Right forelimb (tissue), 1 donor: ENCODE measurements around the gene RNF145.
"Not testable (repeated sequence)": the region's sequence is repeated elsewhere in the genome, so short reads cannot be mapped to it uniquely, and the experiment has no call there.

Experiments used
- DNase-seq: peaks from one replicate; pipeline ENCODE4 v3.0.0-alpha.2; 2018

The RNF145 gene, protein sequence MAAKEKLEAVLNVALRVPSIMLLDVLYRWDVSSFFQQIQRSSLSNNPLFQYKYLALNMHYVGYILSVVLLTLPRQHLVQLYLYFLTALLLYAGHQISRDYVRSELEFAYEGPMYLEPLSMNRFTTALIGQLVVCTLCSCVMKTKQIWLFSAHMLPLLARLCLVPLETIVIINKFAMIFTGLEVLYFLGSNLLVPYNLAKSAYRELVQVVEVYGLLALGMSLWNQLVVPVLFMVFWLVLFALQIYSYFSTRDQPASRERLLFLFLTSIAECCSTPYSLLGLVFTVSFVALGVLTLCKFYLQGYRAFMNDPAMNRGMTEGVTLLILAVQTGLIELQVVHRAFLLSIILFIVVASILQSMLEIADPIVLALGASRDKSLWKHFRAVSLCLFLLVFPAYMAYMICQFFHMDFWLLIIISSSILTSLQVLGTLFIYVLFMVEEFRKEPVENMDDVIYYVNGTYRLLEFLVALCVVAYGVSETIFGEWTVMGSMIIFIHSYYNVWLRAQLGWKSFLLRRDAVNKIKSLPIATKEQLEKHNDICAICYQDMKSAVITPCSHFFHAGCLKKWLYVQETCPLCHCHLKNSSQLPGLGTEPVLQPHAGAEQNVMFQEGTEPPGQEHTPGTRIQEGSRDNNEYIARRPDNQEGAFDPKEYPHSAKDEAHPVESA

DNA sequence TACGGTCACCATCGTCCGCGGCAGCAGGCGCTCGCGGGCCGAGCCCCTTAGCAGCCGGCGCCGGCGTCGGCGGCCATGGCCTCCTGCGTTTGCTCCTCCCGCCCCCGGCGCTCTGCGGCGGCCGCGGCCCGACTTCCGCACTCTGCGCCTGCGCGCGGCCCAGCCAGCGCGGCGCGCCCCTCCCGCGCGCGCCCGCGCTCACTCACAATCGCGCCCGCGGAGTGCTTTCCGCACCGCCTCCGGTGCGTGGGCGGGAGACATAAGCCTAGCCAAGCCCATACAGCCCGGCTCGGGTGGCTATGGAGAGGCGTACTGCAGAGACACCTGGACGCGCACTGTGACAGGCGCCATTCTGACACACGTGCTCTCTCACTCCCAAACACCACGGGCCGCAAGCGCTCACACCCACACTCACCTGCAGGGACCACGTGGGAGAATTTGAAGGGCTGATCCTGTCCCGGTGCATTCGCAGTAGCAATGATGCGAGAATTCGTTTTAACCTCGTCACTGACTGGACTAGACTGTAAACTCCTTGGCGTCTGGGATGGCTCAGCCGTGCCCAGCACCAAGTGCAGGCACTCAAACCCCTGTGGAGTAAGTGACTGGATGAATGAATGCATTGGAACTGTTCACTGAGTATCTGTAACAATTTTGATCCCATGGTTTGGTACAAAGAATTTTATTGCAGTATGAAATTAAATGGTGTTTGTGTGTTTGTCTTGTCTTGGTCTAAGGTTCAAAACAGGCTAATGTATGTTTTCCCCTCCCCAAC is at the start of gene RNF145:
Gene RNF145 (minus strand): TSS at position 116 of the 772 bp plus-strand sequence. CDS start 5,936 bp downstream, outside the sequence.
- peak; percentile 89 for DNase-seq

DNA sequence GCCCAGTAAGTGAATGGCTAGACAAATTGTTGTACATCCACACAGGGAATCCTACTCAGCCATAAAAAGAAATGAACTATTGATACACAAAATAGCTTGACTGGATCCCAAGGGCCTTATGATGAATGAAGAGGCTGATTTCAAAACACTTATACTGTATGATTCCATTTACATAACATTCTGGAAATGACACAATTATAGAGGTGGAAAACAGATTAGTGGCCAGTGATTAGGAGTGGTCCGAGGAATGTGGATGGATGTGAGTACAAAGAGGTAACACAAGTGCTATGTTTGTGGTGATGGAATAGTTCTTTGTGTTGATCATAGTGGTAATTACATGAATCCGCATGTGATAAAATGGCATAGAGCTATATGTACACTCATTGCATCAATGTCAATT is 49.0 kb upstream of the RNF145 start:
- DNase-seq = no peak

DNA sequence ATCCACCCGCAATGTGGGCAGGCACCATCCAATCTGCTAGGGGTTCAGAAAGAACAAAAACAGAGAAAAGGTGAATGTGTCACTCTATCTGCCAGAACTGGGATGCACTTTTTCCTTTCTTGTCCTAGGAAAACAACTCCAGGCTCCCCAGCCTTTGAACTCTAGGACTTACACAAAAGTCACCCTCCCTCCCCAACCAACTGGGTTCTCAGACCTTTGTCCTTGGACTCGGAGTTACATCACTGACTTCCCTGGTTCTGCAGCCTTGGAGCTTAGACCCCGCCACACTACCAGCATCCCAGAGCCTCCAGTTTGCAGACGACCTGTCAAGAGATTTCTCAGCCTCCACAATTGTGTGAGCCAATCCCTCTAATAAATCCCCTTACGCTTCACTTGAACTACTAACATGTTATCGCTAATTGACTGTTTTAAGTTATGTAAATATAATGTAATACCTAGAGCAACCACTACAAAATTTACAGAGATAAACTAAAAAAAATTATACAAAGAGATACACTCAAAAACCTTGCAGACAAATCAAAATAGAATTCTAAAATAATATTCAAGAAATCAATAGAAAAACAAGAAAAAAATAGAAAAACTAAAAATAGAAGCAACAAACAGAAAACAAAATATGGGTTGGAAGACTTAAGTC is 48.4 kb upstream of the RNF145 start:
- no peak for DNase-seq

DNA sequence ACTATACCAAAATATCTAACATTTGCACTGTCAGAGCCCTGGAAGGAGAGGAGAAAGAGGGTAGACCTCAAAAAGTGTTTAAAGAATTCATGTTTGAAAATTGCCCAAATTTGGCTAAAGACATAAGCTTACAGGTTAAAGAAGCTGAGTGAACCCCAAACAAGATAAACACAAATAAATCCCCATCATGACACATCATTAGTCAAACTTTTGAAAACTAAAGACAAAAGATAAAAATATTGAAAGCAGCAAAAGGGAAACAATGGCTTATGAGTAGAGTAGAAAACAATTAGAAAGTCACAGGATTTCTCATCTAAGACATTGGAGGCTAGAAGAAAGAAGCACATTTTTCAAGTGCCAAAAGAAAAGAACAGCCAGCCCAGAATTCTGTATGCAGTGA is 47.7 kb upstream of the RNF145 start:
- no peak for DNase-seq

DNA sequence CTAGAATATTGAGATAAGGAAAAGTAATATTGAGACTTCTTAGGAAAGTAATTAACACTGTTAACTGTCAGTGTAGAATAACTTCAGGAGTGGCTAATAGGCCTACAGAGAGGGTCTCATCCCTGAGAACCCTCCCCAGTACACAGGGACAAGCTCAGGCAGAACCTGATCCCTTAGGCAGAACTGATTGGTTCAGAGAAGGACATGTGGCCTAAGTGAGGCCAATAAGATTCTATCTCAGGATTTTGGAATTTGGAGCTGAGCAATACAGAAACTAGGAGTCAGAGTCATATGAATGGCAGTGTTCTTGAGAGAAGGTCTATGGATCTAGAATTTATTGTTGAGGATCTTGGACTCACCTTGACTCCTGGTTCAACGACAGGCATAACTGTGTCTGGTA is 42.8 kb upstream of the RNF145 start:
- DNase-seq = no peak

DNA sequence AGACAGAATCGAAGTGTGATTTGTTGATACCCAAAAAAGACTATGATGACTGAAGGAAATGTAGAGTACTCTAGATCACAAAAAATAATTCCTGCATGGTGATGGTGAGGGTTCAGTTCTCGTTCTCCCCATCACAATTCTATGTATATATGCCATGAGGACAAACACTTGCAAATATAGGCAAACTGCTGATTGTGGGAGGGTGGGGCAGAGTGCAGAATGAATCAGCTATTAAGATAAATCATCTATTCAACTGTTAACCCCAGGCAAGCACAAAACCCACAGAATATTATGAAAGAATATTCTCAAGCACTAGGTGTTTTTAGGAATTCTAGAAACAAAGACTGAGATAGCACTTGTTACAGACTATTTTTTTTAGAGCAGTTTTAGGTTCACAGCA is 39.8 kb upstream of the RNF145 start:
- DNase-seq = no peak

DNA sequence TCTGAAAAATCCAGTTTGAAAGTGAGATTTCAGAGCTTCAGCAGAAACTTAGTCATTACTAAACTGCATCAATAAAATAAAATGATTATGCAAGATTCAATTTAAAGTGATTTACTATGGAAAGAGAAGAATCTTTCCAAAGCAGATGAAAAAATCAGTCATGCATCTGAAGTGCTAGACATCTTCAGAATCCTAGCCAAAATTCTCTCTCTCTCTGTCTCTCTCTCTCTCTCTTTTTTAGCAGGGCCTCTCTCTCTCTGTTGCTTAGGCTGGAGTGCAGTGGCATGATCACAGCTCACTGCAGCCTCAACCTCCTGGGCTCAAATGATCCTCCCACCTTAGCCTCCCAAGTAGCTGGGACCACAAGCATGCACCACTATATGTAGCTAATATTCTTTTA is 35.5 kb upstream of the RNF145 start:
- DNase-seq = no peak

DNA sequence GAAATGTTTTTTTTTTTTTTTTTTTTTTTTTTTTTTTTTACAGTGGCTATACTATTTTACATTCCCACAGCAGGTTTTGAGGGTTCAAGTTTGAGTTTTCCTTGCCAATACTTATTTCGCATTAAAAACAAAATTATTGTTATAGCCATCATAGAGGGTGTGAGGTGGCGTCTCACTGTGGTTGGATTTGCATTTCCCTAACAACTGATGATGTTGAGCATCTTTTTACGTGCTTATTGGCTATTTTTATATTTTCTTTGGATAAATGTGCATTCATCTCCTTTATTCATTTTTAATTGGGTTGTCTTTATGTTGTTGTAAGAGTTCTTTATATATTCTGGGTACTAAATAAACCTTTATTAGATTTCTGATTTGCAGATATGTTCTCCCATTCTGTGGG is 34.8 kb upstream of the RNF145 start:
- no peak for DNase-seq

DNA sequence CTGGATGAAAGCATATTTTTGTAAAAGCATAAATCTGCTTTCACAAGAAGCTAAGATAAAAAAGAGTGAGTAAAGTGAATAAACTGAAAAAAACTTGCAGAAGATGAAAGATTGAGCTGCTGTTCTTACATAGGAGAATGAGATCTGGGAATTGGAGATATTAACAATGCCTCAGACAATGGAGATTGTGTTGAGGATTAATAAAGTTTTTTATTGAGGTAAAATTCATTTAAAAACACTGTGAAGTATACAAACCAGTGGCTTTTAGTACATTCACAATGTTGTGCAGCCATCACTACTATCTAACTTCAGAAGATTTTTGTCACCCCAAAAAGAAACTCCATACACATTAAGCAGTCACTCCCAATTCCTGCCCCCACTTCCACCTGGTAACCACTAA is 34.0 kb upstream of the RNF145 start:
- no peak for DNase-seq

DNA sequence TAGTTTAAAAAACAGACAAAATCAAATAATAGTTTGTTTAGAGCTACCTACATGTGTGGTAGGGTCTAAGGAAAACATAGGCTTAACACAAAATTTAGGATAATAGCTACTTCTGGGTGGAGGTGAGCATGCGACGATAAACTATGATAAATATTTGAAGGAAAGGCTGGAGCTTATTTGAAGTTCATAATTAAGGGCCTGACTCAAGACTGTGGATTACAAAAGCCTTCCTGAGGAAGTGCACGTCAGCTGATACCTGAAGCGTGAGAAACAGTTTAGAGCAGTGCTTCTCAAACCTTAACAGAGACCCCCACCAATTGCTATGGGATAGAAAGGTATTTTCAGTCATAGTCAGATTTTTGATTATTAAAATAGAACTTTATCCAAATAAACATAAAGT is 33.3 kb upstream of the RNF145 start:
- DNase-seq = no peak

DNA sequence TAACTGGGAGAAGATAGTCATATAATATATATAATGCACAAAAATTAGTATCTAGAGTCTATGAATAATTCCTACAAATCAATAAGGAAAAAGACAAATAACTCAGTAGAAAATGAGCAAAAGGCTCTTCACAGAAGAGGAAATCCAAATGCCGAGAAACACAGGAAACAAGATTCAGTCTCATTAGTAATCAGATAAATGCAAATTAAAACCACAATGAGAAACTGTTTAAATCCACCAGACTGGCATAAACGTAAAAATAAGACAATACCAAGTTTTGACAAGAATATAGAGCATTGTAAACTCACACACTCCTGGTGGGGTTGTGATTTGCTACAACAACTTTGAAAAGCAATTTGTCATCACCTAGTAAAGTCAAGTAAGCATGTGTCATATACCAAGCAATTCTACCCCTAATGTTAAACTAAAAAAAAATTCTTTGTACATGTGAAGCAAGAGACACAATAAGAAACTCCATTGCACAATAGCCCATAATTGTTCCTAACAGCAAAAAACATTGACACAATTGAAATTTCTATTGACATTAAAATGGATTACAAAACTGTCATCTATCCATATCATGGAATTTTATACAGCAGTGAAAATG is 32.7 kb upstream of the RNF145 start:
- DNase-seq = no peak

DNA sequence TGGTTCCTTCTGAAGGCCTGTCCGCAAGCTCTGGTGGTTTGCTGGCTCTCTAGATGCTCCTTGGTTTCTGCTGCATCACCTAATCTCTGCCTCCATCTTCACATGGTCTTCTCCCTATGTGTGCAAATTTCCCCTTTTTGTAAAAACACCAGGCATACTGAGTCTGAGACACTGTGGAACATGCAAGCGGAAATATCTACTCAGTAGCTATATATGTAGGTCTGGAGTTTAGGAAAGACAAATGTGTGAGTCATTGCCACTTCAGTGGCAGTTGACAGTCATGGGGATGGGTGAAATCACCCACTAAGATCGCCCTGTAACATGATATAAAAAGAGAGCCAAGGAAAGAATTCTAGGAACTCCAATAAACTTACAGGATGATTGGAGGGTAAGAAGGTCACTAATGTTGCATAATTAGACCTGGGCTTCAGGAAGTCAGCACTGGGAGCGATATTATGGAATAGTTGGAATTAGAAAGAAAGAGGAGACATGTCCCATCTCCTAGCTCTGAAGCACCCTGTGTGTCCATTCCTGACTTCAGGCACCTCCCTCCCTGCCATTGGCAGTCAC is 31.0 kb upstream of the RNF145 start:
- no peak for DNase-seq

DNA sequence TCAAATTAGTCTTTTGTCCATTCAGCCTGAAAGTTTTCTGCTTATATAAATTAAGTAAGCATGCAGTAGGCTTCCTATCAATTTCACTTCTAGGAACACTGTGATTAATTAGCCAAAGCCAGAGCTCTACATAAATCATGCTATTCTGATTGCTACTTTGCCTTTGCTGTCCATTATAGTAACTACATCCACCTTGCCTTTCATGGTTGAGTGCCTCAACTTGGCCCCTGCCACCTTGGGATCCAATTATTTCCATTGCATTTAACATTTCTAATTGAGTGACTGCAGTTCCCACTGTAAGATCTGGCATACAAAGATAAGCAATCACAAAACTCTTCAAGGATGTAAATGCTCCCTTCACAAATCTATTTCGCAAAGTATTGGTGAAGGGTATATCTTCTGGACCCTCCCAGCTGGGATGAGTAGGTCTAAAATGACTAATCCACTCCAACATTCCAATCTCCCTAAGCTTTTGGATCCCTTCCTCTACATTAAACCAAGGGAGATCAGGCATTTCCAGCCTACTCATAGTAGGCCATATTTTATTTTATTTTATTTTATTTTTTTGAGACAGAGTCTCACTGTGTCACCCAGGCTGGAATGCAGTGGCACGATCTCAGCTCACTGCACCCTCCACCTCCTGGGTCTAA is 26.6 kb upstream of the RNF145 start:
- DNase-seq = not testable (repeated sequence)

DNA sequence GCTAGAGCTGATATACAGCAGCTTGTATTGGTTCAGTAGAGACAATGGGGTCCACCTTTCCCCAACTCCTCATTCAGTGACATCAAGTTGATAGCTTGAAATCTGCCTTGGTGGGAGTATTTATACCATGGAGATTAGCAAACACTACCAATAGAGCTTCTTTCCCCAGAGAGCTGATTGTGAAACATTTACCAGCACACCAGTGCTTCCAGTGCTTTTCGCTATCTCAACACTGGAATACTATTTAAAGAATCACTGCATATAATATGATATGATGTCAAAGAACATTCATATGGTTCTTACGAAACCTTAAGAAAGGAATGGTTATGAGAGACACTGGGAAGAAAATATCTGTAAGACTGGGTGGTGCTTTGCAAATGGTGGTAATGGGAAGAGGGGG is 21.8 kb upstream of the RNF145 start:
- no peak for DNase-seq

DNA sequence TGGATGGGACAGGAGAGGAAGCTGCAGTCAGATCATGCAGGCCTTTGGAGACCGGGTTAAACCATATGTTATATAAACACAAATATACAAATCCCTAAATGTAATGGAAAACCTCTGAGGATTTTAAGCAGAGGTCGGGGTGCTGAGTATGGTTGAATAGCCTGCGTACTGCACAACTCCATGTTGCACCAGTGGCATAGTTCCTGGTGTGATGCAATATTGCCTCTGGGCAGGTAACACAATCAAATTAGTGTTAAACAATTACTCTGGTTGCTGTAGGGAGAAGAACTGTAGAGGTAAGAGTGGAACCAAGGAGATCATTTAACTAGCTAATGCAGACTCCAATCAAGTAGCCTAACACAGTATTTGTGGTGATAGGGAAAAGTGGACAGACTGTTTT is 21.3 kb upstream of the RNF145 start:
- no peak for DNase-seq

DNA sequence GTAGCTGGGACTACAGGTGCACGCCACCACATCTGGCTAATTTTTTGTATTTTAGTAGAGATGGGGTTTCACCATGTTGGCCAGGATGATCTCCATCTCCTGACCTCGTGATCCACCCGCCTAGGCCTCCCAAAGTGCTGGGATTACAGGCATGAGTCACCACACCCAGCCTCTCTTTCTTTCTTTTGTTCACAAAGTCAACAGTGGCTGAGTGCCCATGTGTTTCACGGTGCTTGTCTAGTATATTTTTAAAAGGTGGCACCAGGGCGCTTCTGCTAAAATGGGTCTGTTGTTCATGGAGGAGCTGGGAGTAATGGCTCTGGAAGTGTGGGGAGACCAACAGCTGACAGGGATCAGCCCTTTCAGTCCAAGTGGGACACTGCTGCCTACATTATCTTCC is 18.7 kb upstream of the RNF145 start:
- DNase-seq = not testable (repeated sequence)

DNA sequence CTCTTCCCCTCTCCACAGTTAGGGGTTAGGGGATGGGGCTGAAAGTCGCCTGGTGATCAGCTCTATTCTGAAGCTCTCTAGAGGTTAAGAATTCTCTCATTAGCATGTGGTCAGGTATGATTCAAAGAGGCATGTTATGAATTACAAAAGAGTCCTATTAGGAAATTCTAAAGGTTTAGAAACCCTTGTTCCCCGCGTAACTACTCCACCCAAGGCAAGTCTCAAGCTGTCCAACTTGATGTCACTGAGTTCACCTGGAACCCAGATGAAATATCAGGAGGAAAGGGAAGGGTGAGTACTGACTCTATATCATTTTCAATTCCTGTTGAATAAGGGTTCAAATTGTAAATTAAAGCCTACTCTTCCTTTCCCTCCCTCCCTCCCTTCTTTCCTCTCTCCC is 18.1 kb upstream of the RNF145 start:
- no peak for DNase-seq

DNA sequence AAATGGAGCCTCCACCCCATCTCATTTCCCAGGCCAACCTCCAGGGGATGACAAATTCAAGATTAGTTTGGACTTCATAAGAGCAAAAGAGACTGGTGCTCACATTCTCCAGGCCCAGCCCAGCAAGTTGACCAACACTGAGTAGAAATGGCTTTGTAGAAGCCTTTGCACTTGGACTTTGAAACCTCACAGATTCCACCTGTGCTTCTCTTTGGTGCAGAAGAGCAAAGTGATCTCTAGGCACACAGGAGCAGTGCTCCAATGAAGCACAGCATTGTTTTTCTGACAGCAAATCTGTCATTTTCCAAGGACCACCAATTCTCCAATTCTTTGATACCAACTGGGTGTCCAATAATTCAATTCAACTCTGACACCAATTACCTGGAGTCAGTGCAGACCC is 17.1 kb upstream of the RNF145 start:
- DNase-seq = no peak

DNA sequence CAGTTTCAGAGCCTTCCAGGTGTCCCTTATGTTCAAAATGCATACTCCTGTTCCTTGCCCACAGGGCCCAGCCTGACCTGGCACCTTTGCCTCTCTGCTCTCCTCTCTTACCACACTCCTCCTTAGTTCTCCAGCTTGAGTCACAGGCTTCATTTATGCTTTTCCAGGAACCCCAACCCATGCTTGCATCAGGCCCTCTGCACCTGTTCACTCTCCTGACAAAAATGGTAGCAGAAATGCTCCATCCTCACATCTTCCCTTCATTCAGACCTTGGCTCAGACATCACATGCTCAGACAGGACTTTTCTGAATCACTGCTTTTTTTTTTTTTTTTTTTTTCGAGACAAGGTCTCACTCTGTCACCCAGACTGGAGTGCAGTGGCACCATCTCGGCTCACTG is 15.1 kb upstream of the RNF145 start:
- DNase-seq = no peak

DNA sequence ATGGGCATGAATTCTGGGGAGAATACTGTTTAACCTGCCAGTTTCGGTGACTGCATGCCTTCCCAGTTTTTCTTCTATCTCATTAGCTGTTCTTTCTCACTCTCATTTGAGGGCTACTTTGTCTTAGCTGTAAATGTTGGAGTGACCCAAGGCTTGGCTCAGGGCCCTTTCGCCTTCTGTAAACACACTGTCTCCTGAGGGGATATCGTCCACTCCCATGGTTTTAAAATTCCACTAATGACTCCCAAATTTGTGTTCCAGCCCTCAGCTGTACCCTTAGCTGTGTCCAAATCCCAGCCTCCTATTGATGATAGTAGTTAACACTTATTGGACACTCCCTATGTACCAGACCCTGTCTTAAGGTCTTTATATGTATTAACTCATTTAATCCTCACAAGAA is 14.1 kb upstream of the RNF145 start:
- no peak for DNase-seq

DNA sequence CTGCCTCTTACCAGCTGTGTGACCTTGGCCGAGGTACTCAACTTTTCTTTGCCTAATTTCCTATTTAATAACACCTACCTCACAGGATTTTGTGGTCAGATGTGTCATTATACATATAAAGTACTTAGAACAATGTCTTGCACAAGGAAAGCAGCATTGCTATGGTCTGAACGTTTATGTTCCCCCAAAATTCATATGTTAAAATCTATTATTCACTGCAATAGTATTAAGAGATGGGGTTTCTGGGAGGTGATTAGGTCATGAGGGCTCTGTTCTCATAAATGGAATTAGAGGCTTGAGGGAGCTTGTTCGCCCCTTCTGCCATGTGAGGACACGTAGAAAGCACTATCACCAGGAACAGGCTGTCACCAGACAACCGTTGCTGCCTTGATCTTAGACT is 10.9 kb upstream of the RNF145 start:
- no peak for DNase-seq

DNA sequence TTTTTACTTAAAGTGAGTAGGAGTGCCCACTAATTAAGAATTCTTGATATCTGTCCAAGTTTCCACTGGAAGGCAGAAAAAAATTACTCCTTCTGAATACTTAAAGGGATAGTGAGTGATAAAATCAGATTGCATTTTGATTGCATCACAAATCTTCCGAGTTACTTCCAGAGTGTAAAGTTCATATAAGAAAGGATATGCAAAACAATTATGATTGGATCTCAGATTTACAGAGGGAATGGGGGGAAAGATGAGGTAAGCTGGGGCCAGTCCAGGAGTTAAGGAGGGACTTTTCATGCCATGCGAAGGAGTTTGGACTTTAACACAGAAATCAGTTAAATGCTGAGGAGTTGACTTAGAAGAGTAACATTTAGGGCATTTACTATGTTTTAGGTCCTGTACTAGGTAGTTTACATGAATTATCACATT is 9.3 kb upstream of the RNF145 start:
- no peak for DNase-seq
